Measurements from ENCODE around the gene DCST1. TPM values are rescaled to one million over a fixed set of nuclear protein-coding genes. Genes with fewer than 3 reads are reported as not detected.

DCST1 gene
- total and polyA plus RNA-seq, 2 of the 13 experiments (the other 11 are each of a cell fraction or from before 2014, with no cell fraction given): 0.04 TPM; not detected in 1

DNA sequence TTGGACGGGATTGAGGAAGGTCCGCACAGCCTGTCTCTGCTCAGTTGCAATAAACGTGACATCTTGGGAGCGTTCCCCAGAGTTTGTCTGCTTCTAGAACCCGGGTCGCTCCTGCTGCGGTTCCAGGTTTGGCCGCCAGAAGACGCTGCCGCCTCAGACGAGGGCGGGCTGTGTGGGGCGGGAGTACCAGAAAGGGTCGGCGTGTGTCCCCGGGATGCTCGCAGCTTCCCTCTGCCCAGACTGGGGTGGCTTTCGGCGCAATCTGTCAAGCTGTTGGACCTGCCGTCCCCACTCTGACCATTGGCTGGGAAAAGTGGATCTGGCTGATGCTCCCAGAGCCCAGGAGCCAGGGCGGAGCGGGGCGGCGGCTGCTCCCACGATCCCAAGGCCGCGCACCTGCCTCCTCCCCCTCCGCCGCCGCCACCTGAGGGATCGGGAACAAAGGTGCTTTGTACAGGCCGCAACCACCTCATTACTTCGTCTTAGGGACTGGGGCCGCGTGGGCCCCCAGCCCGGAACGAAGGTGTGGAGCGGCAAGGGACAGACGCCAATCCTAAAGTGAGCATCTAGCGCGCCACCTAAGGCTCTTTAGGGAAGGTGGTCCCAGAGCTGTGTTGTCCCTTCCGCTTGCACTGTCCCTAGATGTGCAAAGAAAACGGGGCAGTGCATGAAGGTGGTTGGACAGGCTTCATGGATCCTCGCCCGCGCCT, 29.2 kb downstream of the DCST1 start (continued):
- TF ChIP-seq, protein P1, sequence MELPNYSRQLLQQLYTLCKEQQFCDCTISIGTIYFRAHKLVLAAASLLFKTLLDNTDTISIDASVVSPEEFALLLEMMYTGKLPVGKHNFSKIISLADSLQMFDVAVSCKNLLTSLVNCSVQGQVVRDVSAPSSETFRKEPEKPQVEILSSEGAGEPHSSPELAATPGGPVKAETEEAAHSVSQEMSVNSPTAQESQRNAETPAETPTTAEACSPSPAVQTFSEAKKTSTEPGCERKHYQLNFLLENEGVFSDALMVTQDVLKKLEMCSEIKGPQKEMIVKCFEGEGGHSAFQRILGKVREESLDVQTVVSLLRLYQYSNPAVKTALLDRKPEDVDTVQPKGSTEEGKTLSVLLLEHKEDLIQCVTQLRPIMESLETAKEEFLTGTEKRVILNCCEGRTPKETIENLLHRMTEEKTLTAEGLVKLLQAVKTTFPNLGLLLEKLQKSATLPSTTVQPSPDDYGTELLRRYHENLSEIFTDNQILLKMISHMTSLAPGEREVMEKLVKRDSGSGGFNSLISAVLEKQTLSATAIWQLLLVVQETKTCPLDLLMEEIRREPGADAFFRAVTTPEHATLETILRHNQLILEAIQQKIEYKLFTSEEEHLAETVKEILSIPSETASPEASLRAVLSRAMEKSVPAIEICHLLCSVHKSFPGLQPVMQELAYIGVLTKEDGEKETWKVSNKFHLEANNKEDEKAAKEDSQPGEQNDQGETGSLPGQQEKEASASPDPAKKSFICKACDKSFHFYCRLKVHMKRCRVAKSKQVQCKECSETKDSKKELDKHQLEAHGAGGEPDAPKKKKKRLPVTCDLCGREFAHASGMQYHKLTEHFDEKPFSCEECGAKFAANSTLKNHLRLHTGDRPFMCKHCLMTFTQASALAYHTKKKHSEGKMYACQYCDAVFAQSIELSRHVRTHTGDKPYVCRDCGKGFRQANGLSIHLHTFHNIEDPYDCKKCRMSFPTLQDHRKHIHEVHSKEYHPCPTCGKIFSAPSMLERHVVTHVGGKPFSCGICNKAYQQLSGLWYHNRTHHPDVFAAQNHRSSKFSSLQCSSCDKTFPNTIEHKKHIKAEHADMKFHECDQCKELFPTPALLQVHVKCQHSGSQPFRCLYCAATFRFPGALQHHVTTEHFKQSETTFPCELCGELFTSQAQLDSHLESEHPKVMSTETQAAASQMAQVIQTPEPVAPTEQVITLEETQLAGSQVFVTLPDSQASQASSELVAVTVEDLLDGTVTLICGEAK (IDR thresholded peaks at IDR 0.05): no peak
- TF ChIP-seq, protein P1 (CRISPR knock-in tag; IDR thresholded peaks at IDR 0.05): 0 out of 2 replicates have a peak, but pooled peaks have one; percentile 45
- no peak for TF ChIP-seq NFRKB (IDR thresholded peaks at IDR 0.05)
- TF ChIP-seq CENPX (CRISPR knock-in tag; IDR thresholded peaks at IDR 0.05): no peak
- TF ChIP-seq KLF12 (CRISPR knock-in tag; IDR thresholded peaks at IDR 0.05; ENCODE audit: borderline replicate concordance): no peak
- TF ChIP-seq, protein P2, sequence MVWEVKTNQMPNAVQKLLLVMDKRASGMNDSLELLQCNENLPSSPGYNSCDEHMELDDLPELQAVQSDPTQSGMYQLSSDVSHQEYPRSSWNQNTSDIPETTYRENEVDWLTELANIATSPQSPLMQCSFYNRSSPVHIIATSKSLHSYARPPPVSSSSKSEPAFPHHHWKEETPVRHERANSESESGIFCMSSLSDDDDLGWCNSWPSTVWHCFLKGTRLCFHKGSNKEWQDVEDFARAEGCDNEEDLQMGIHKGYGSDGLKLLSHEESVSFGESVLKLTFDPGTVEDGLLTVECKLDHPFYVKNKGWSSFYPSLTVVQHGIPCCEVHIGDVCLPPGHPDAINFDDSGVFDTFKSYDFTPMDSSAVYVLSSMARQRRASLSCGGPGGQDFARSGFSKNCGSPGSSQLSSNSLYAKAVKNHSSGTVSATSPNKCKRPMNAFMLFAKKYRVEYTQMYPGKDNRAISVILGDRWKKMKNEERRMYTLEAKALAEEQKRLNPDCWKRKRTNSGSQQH (CRISPR knock-in tag; IDR thresholded peaks at IDR 0.05; ENCODE audit: low read depth): no peak
- TF ChIP-seq ARNT2 (CRISPR knock-in tag; IDR thresholded peaks at IDR 0.05; ENCODE audit: low read depth): peak; percentile 18; the same call in 1 of the 2 replicates
- TF ChIP-seq, protein P3, sequence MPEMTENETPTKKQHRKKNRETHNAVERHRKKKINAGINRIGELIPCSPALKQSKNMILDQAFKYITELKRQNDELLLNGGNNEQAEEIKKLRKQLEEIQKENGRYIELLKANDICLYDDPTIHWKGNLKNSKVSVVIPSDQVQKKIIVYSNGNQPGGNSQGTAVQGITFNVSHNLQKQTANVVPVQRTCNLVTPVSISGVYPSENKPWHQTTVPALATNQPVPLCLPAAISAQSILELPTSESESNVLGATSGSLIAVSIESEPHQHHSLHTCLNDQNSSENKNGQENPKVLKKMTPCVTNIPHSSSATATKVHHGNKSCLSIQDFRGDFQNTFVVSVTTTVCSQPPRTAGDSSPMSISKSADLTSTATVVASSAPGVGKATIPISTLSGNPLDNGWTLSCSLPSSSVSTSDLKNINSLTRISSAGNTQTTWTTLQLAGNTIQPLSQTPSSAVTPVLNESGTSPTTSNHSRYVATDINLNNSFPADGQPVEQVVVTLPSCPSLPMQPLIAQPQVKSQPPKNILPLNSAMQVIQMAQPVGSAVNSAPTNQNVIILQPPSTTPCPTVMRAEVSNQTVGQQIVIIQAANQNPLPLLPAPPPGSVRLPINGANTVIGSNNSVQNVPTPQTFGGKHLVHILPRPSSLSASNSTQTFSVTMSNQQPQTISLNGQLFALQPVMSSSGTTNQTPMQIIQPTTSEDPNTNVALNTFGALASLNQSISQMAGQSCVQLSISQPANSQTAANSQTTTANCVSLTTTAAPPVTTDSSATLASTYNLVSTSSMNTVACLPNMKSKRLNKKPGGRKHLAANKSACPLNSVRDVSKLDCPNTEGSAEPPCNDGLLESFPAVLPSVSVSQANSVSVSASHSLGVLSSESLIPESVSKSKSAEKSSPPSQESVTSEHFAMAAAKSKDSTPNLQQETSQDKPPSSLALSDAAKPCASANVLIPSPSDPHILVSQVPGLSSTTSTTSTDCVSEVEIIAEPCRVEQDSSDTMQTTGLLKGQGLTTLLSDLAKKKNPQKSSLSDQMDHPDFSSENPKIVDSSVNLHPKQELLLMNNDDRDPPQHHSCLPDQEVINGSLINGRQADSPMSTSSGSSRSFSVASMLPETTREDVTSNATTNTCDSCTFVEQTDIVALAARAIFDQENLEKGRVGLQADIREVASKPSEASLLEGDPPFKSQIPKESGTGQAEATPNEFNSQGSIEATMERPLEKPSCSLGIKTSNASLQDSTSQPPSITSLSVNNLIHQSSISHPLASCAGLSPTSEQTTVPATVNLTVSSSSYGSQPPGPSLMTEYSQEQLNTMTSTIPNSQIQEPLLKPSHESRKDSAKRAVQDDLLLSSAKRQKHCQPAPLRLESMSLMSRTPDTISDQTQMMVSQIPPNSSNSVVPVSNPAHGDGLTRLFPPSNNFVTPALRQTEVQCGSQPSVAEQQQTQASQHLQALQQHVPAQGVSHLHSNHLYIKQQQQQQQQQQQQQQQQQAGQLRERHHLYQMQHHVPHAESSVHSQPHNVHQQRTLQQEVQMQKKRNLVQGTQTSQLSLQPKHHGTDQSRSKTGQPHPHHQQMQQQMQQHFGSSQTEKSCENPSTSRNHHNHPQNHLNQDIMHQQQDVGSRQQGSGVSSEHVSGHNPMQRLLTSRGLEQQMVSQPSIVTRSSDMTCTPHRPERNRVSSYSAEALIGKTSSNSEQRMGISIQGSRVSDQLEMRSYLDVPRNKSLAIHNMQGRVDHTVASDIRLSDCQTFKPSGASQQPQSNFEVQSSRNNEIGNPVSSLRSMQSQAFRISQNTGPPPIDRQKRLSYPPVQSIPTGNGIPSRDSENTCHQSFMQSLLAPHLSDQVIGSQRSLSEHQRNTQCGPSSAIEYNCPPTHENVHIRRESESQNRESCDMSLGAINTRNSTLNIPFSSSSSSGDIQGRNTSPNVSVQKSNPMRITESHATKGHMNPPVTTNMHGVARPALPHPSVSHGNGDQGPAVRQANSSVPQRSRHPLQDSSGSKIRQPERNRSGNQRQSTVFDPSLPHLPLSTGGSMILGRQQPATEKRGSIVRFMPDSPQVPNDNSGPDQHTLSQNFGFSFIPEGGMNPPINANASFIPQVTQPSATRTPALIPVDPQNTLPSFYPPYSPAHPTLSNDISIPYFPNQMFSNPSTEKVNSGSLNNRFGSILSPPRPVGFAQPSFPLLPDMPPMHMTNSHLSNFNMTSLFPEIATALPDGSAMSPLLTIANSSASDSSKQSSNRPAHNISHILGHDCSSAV (CRISPR knock-in tag; IDR thresholded peaks at IDR 0.05; ENCODE audit: borderline replicate concordance): no peak
